Measurements from ENCODE around the gene HEATR5B. TPM values are rescaled to one million over a fixed set of nuclear protein-coding genes. Genes with fewer than 3 reads are reported as not detected.
A peak's percentile ranks its signal among the peaks of the same experiment; 100 is the strongest.
"Not testable (repeated sequence)": the region's sequence is repeated elsewhere in the genome, so short reads cannot be mapped to it uniquely, and the experiment has no call there.

HEATR5B gene
- total RNA-seq, 1 donor from 2014 or later = 10.6 TPM

GRCh38 chr2:36952748-36953197 lies 131.4 kb downstream of the HEATR5B start:
- no peaks in the 10 kb centered on the region for H3K9me3 ChIP-seq
- H3K27ac ChIP-seq = peak overlapping the region in 1 of 2 donors; percentile 27
- intact Hi-C loops (cut with DNase I) = no loop called here
- DNase-seq (ENCODE audit: low spot score in 2 of 2) = no peak
- no peaks in the 10 kb centered on the region for H3K36me3 ChIP-seq
- no peak overlapping the region for H3K4me3 ChIP-seq
- TF ChIP-seq CTCF (IDR thresholded peaks at IDR 0.05) = no peak
- H3K4me1 ChIP-seq = peaks cover 0 to 21% of the 10 kb centered on the region in 2 donors
- H3K27me3 ChIP-seq = no peaks in the 10 kb centered on the region

- no peaks in the 10 kb centered on the region for H3K36me3 ChIP-seq
- H3K4me3 ChIP-seq = no peak overlapping the region
- intact Hi-C loops (cut with DNase I) = no loop called here
- peak overlapping the region in 1 of 2 donors; percentile 52 for H3K27ac ChIP-seq
- H3K9me3 ChIP-seq = no peaks in the 10 kb centered on the region
- no peak for TF ChIP-seq CTCF (IDR thresholded peaks at IDR 0.05)
- no peaks in the 10 kb centered on the region for H3K27me3 ChIP-seq
- H3K4me1 ChIP-seq = peaks cover 0 to 12% of the 10 kb centered on the region in 2 donors
- no peak for DNase-seq (ENCODE audit: low spot score in 2 of 2)
Measured at GRCh38 chr2:36951574-36951973, 132.6 kb downstream of the HEATR5B start.

GRCh38 chr2:36951027-36951518 lies 133.1 kb downstream of the HEATR5B start:
- no peaks in the 10 kb centered on the region for H3K27me3 ChIP-seq
- no peak for DNase-seq (ENCODE audit: low spot score in 2 of 2)
- H3K36me3 ChIP-seq = no peaks in the 10 kb centered on the region
- H3K27ac ChIP-seq = no peak overlapping the region
- H3K4me1 ChIP-seq = peaks cover 0 to 10% of the 10 kb centered on the region in 2 donors
- intact Hi-C loops (cut with DNase I) = no loop called here
- no peaks in the 10 kb centered on the region for H3K9me3 ChIP-seq
- no peak overlapping the region for H3K4me3 ChIP-seq
- no peak for TF ChIP-seq CTCF (IDR thresholded peaks at IDR 0.05)

- no peak for DNase-seq (ENCODE audit: low spot score in 2 of 2)
- Histone ChIP-seq H3K9me3 (no peaks in the 10 kb centered on the region), H3K4me3 (no peak overlapping the region), H3K36me3 (no peaks in the 10 kb centered on the region), H3K4me1 (peaks cover 0 to 10% of the 10 kb centered on the region in 2 donors), H3K27me3 (no peaks in the 10 kb centered on the region), H3K27ac (peak overlapping the region in 1 of 2 donors; percentile 10)
- no peak for TF ChIP-seq CTCF (IDR thresholded peaks at IDR 0.05)
- intact Hi-C loops (cut with DNase I) = no loop called here
Measured at GRCh38 chr2:36949845-36950244, 134.3 kb downstream of the HEATR5B start.

- DNase-seq (ENCODE audit: low spot score in 2 of 2) = not testable (repeated sequence)
Measured at GRCh38 chr2:36945240-36945639, 138.9 kb downstream of the HEATR5B start.

GRCh38 chr2:36941867-36942266 lies 142.3 kb downstream of the HEATR5B start:
- Histone ChIP-seq H3K27me3 (no peaks in the 10 kb centered on the region), H3K9me3 (no peaks in the 10 kb centered on the region), H3K4me3 (no peak overlapping the region), H3K4me1 (peaks cover 0 to 2% of the 10 kb centered on the region in 2 donors), H3K27ac (no peak overlapping the region), H3K36me3 (no peaks in the 10 kb centered on the region)
- TF ChIP-seq CTCF (IDR thresholded peaks at IDR 0.05) = no peak
- no peak for DNase-seq (ENCODE audit: low spot score in 2 of 2)
- intact Hi-C loops (cut with DNase I) = no loop called here

More at GRCh38 chr2:36945240-36945639, 138.9 kb downstream of the HEATR5B start:
- H3K9me3 ChIP-seq; H3K4me3 ChIP-seq; intact Hi-C loops (cut with DNase I); H3K27ac ChIP-seq; H3K4me1 ChIP-seq; H3K36me3 ChIP-seq; H3K27me3 ChIP-seq: not testable (repeated sequence)

GRCh38 chr2:36936526-36936925 lies 147.6 kb downstream of the HEATR5B start:
- DNase-seq (ENCODE audit: low spot score in 2 of 2); H3K27me3 ChIP-seq: not testable (repeated sequence)

GRCh38 chr2:36931688-36932087 lies 152.5 kb downstream of the HEATR5B start:
- intact Hi-C loops (cut with DNase I); H3K27ac ChIP-seq: not testable (repeated sequence)

More at GRCh38 chr2:36936526-36936925, 147.6 kb downstream of the HEATR5B start:
- H3K4me1 ChIP-seq; H3K4me3 ChIP-seq; H3K9me3 ChIP-seq; H3K27ac ChIP-seq; H3K36me3 ChIP-seq; intact Hi-C loops (cut with DNase I): not testable (repeated sequence)

More at GRCh38 chr2:36931688-36932087, 152.5 kb downstream of the HEATR5B start:
- H3K4me1 ChIP-seq; H3K4me3 ChIP-seq; DNase-seq (ENCODE audit: low spot score in 2 of 2); H3K27me3 ChIP-seq; H3K36me3 ChIP-seq; H3K9me3 ChIP-seq: not testable (repeated sequence)

All from ascending aorta (tissue), 2 donors.